Lung microvascular endothelial cell (primary cell): ENCODE measurements around the gene MYO15A. TPM values are rescaled to one million over a fixed set of nuclear protein-coding genes. Genes with fewer than 3 reads are reported as not detected.

Source experiments
- DNase-seq, 2 donors: peaks; one replicate each; pipeline versions ENCODE4 v3.0.0 to v3.0.0-alpha.2; 2010; ENCODE audit warnings: low read depth in 2 of 2
- total RNA-seq: library from RNA; depleted of rRNA; stranded (reverse); fragments of >200 nt; gene quantifications from 2 replicates; pipeline ENCODE4 v1.2.1, GENCODE V29; 2014

The MYO15A gene
- total RNA-seq, 1 donor from 2014 or later = under 0.01 TPM

DNA sequence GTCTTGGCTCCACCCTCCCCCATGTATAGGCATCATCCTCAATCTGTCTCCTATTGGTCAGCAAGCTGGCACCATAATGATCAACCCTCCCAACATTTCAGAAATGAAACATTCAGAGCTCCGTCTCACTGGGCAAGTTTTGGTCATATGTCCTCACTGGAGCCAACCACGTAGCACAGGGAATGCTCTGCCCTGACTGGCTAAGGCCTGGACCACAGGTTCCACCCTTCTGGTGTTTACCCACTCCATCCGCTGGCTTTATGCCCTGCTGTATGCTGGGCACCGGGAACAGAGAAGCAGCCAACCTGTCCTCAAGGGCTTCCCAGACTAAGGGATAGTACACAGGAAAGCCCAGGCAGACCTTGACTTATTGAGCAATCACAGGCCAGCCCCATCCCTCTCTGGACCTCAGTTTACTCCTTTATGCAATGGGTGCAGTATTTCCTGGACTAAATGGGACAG is 20.5 kb downstream of the MYO15A start:
- peak; percentile 13 to 31 for DNase-seq

DNA sequence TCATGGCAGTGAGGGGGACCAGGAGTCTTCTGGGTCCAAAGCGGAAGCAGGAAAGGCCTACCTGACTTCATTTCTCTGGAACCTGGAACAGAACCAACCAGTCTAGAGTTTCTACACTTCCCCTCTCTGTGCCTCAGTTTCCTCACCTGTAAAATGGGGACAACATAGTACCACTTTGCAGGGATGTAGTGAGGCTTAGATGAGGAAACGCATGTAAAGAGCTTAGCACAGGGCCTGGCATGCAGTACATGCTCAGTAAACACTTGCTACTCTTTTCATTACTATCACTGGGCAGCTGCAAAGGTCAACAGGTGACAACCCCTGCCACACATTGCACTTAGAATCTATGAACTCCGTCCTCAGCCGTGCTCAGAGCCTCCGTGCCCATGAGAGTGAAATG is 24.2 kb downstream of the MYO15A start:
- no peak for DNase-seq

DNA sequence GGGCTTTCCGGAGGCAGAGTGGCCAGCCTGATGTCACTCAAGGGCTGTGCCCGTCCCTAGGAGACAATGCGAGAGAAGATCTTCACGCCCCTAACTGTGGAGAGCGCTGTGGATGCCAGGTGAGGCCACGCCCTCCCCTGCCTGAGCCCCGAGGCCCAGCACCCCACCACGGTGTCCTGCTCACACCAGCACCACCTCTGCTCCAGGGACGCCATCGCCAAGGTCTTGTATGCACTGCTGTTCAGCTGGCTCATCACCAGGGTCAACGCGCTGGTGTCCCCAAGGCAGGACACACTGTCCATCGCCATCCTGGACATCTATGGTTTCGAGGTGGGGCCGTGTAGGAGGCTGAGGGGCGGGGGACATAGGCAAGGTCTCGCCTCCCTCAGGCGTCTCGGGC is 27.8 kb downstream of the MYO15A start:
- no peak for DNase-seq

DNA sequence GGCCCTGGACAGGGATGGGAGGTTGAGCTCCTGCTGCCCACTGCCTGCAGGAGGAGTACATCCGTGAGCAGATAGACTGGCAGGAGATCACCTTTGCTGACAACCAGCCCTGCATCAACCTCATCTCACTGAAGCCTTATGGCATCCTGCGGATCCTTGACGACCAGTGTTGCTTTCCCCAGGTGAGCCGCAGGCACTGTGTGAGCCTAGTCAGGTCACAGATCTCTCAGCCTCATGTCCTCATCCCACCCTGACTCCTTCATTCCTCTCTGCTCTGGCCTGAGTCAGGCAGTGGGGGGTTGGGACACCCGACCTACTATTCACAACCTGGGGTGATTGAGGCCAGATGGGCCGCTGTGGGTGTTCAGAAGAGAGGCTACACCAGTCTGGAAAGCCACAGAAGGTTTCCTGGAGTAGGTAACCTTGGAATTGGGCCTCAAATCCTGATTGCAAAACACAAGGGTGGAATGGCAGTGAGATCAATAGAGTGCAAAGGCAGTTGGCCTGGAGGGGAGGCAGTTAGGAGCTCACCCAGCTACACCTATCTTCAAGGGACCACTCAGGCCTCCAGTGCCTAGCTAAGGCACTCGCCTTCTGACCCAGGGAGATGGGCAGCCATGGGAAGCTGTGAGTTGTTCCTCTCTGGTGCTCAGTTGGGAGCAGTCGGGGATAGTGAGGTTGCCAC is 29.7 kb downstream of the MYO15A start:
- DNase-seq = no peak

DNA sequence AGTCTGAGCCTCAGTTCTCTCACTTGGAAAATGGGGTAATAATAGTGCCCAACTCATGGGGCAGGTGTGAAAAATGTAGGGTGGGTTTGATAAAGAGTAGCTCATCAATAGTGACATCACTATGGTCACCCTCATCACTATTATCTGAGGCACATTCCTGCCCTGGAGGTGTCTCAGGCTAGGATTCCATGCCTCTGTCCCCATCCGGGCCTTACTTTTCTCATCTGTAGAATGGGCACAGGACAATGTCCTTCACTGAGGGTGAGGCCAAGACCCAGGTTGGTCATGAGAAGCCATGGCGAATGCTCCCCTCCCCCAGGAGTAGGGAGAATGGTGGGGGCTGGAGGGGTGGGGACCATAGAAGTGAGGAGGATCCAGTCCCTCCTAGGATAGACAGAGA is 30.5 kb downstream of the MYO15A start:
- no peak for DNase-seq

DNA sequence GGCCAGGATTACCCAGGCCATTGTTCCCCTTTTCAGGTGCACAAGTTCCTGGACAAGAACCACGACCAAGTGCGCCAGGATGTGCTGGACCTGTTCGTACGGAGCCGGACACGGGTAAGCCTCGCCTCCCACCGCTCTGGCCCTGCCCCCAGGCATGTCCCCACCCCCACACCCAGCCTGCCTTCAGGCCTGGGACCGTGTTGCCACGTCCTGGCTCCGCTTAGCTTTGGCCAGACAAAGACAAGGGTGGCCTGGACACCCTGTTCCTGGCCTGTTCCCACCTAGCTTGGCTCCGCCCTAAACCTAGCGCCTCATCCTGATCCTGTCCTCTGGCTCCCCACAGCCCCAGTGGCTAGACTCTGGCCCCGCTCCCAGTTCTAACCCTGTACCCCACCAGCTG is 30.9 kb downstream of the MYO15A start:
- no peak for DNase-seq

DNA sequence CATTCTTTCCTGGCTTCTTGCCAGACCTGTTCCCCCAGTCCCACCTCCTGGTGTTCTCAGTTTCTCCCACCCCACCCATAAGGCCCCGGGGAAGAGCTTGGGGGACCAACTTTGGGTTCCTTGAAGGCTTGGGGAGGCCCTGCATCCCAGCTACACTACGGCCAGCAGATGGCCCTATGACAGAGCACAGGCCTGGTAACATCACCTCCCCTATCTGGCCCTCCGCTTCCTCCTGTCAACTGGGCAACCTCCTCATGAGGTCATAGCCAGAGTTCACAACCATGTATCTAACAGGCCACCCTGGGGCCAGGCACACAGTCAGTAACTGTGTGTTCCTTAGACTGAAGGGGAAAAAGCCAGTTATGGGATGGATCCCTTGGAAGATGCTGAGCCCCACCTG is 31.4 kb downstream of the MYO15A start:
- peak; percentile 11 to 21 for DNase-seq

DNA sequence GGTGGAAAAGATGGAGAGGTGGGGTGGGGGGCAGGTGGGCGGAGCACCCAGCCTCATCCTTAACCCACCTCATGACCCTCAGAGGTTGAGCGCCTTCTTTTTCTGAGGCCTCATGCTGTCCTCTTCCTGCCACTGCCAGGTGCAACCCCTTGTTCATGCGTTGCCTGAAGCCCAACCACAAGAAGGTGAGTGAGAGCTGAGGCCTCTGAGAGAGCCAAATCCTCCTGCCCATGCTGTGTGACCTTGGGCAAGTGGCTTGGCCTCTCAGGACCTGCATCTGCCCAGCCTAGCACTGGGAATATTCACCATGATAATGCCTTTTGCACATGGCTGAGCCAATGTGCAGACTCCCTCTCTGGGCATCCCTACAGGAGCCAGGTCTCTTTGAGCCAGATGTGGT is 32.1 kb downstream of the MYO15A start:
- no peak for DNase-seq

DNA sequence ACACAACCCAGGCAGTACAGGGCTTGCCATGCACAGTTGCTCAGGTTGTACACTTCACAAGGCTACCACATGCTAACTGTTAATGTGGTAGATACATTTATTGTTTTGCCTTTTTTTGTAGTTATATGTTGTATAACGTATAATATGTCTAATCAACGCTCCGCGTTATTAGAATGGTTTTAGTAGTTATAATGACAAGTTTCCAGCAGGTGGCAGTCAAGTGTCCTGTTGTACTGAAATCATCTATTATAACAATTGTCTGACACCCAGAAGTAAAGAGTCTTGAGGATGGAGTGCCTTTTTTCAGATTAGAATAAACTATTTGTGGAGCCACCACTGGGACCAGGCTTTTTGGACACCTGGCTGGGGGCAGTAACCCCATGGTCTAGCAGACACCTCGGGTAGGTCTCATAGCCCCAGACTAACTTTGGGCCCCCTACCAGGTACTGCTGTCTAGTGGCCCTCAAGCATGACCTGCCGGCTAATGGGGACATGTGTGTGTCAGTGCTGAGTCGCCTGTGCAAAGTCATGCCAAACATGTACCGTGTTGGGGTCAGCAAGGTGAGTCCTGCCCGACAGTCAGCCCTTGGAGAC is 32.8 kb downstream of the MYO15A start:
- DNase-seq = peak; percentile 63 to 68

DNA sequence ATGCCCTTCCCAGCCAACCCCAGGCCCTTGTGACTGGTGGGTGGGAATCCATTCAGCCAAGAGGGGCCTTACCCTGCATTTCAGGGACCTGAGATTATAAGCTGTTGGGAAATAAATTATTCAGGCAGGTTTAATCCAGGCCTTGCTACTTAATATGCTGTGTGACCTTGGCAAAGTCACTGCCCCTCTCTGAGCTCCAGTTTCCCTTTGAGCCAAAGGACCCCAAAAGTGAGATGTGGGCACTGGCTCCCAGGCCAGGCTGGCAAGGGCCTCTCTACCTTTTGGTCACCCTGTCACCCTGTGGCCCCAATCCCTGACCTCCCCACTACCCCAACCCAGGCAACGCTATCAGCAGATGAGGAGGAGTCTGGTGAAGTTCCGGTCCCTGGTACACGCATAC is 33.9 kb downstream of the MYO15A start:
- DNase-seq = no peak

DNA sequence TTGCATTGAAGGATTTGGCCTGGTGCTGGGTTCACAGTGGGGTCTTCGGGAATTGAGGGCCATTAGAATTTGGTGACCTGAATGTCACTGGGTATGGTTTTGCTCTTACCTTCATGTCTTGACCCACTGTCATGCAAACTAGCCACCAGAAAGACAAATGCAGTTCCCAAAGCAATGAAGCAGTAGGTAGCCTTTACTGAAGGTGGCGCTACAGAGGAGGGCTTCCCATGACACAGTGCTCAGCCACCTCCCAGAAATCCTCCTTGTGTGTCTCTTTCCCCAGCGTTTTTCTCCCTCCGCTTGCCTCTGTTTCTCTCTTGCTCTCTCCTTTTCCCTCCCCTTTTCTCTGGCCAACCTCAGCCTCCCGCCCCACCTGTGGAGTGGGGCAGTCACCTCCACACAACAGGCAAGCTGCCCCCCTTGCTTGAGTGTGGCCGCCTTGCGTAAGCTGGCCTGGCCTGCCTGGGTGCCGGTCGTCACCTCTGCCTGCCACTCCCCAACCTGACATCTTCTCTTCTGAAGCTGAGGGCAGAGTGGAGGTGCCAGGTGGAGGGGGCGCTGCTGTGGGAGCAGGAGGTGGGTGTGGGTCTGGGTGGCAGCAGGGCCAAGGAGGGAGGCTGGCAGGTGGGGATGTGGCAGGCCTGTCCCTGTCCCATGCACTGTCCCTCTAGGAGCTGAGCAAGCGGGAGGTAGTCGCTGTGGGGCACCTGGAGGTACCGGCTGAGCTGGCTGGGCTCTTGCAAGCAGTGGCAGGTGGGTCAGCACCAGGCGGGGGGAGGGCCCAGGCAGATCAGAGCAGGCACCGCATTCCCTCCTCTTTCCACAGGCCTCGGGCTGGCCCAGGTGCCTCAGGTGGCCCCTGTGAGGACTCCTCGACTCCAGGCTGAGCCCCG is 34.7 kb downstream of the MYO15A start:
- DNase-seq = peak; percentile 30 to 31

DNA sequence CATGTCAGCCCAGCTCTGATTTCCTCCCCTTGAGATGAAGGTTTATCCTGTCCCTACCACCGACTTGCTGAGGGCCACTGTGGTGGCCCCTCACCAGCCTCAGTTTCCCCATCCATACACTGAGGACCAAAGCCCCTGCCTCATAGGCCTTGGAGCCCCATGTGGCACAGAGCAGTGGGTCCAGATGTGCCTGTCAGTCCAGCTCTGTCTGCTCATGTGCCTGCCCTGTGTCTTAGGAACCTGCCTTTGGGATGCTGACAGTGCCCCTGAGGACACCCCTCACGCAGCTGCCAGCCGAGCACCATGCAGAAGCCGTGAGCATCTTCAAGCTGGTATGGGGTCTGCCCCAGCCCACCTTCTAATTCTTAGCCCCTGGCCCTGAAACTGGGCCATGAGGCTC is 35.7 kb downstream of the MYO15A start:
- DNase-seq = no peak

DNA sequence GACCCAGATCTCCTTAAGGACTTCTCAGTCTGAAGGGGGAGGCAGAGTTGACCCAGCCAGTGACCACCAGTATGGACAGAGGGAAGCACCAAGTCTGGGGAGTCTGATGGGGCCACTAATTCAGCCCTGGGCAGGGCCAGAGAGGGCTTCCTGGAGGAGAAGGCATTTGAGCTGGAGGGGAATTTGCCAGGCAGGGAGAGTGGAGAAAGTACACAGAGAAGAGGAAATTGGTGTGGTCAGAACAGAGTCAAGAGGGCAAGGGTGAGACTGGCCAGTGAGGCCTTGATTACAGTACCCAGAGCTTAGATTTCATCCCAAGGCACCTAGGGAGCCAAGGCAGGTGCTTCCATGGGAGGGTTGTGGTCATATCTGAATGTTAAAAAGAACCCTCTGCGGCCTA is 36.3 kb downstream of the MYO15A start:
- DNase-seq = peak in 1 of 2 donors; percentile 38

DNA sequence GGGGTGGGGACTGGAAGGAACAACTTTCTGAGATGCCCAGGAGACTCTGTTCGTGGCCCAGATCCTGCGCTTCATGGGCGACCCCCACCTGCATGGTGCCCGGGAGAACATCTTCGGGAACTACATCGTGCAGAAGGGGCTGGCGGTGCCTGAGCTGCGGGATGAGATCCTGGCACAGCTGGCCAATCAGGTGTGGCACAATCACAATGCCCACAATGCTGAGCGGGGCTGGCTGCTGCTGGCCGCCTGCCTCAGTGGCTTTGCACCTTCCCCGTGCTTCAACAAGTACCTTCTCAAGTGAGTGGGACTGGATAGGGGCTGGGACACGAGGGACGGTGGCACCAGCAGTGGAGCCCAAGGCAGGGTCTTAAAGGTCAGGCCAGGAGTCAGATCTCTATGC is 37.3 kb downstream of the MYO15A start:
- DNase-seq = no peak

DNA sequence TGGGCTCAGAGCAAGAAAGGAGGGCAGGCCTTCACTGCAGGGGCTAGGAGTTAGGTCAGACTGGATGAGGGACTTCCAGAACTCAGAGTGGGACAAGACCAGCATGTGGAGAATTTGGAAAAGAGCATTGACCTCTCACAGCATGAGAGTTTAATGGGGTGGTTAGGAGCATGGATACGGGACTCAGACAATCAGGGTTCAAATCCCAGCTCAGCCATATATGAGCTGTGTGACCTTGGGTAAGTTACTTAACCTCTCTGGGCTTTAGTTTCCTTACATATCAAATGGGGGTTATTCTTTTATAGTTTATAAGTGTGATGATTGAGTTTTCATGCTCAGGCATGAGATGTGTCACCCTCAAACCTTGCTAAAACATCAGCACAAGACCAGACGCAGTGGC is 37.7 kb downstream of the MYO15A start:
- no peak for DNase-seq

DNA sequence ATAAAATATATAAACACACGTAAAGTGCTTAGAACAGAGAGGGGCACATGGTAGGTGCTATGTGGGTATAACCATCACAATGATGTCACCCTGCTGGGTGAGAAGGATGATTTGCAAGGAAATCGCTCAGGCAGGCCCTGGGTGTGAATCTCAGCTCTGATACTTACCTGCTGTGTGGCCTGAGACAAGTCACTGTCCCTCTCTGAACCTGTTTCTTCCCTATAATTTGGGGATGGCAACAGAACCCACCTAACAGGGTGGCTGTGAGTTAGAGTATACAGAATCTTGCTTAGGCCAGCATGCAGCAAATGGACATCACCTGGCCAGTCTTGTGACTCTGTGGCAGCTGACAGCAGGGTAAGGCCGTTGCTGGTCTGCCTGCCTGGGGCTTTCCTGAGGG is 38.4 kb downstream of the MYO15A start:
- DNase-seq = no peak

DNA sequence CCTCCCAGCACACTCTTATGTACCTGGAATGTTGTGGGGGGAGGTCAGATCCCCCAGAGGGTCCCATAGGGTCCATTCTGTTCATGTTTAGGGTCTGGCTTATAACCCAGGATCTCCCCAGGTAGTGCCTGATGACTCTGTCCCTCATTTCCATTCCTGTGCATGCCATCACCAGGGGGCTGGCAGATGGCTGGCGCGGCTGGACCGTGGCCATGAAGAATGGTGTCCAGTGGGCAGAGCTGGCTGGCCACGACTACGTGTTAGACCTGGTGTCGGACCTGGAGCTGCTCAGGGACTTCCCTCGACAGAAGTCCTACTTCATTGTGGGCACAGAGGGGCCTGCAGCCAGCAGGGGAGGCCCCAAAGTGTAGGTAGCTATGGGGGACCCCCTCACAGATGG is 40.0 kb downstream of the MYO15A start:
- DNase-seq = no peak

DNA sequence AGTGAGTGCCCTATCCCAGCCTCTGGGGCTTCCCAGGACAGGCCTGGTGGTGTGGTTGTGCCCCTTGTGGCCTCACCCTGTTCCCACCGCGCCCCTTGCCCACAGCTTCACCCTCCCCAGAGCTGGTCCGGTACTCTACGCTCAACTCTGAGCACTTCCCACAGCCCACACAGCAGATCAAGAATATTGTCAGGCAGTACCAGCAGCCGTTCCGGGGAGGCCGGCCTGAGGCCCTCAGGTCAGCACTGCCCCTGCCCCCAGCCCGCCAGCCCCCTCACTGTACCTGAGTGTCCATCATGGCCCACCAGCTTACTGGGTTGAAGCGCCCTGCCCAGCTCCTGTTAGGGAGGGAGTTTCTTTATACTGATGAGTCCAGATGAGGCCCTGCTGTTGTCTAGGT is 42.7 kb downstream of the MYO15A start:
- DNase-seq = no peak

DNA sequence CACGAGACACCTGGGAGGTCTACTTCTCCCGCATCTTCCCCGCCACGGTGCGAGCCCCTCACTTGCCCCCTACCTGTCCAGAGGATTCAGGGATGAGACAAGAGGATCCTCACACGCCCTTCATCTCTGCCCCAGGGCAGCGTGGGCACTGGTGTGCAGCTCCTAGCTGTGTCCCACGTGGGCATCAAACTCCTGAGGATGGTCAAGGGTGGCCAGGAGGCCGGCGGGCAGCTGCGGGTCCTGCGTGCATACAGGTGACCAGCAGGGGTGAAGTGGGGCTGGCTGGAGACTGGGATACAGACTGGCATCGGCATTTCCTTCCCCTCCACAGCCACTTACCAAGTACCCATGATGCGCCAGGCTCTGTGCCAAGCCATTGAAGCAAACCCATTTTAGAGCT is 46.6 kb downstream of the MYO15A start:
- DNase-seq = no peak

DNA sequence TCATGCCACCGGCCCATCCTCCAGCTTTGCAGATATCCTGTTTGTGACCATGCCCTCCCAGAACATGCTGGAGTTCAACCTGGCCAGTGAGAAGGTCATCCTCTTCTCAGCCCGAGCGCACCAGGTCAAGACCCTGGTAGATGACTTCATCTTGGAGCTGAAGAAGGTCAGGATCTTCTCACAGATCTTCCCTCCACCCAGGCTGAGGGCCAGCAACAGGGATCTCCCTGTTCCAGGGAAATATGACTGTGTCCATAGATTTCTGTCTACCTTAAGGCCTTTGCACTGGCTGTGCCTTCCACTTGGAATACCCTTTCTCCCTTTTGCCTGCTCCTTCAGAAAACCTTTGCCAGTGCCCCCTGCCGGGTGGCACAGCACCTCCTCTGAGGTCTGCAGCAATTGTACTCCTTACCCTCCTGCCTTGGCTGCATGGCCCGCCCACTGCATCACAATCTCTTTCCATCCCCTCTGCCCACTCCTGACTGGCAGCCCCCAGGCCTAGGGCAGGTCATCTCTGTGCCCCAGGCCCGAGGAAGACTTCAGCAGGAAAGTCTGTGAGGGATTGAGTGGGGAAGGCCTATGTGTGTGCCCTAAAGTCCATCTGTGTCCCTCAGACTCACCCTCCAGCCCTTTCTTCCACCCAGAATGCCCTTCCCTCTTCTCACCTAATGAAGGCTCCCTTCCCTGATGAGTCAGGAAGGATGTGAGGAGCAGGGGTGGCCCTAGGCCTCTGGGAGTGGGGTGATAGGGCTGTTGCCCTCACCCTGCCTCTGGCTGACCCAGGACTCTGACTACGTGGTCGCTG is 47.8 kb downstream of the MYO15A start:
- peak in 1 of 2 donors; percentile 11 for DNase-seq

DNA sequence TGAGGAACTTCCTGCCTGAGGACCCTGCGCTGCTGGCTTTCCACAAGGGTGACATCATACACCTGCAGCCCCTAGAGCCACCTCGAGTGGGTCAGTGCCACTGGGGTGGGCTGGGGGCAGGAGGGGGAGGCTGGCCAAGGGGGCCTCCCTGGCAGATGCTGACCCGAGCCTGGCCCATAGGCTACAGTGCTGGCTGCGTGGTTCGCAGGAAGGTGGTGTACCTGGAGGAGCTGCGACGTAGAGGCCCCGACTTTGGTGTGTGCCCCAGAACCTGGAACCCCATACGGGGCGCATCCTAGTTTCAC is 48.4 kb downstream of the MYO15A start:
- DNase-seq = no peak
